ENCODE data around the gene TRIM71. TPM values are rescaled to one million over a fixed set of nuclear protein-coding genes. Genes with fewer than 3 reads are reported as not detected.
"Not testable (repeated sequence)": the region's sequence is repeated elsewhere in the genome, so short reads cannot be mapped to it uniquely, and the experiment has no call there.

TRIM71 gene
- total RNA-seq, 2 experiments from 2014 or later, result 0.18 to 0.22 TPM

- ChIA-PET CTCF (no interaction called here), POLR2A (no interaction called here)
- DNase-seq, result no peak
- TF ChIP-seq CTCF (IDR thresholded peaks at IDR 0.05), result no peak
- Mint-ChIP-seq H3K4me3 (no peak overlapping the region), H3K4me1 (ENCODE audit: low read depth) (no peaks in the 10 kb centered on the region), H3K9me3 (peaks cover 8% of the 10 kb centered on the region), H3K27me3 (peaks cover 1% of the 10 kb centered on the region), H3K27ac (no peak overlapping the region), H3K36me3 (ENCODE audit: low read depth) (no peaks in the 10 kb centered on the region)
- intact Hi-C loops (cut with micrococcal nuclease), result no loop called here
- no peak for ATAC-seq
Observed at GRCh38 chr3:32913790-32914446, 96.1 kb downstream of the TRIM71 start.

GRCh38 chr3:32919920-32920319 is 102.1 kb downstream of the TRIM71 start:
- no peaks in the 10 kb centered on the region for H3K36me3 Mint-ChIP-seq (ENCODE audit: low read depth)
- no peak for TF ChIP-seq CTCF (IDR thresholded peaks at IDR 0.05)
- H3K4me3 Mint-ChIP-seq, result no peak overlapping the region
- peaks cover 1% of the 10 kb centered on the region for H3K27me3 Mint-ChIP-seq
- DNase-seq, result no peak
- H3K9me3 Mint-ChIP-seq, result peaks cover 8% of the 10 kb centered on the region
- H3K4me1 Mint-ChIP-seq (ENCODE audit: low read depth), result no peaks in the 10 kb centered on the region
- ChIA-PET CTCF (no interaction called here), POLR2A (no interaction called here)
- intact Hi-C loops (cut with micrococcal nuclease), result no loop called here
- no peak overlapping the region for H3K27ac Mint-ChIP-seq
- ATAC-seq, result no peak

- TF ChIP-seq CTCF (IDR thresholded peaks at IDR 0.05), result no peak
- CTCF ChIA-PET, result interaction anchor here (1.2 kb wide), 1 partner anchor 25 kb away, joined by 3 read pairs; no protein-coding TSS in a partner anchor
- POLR2A ChIA-PET, result no interaction called here
- Mint-ChIP-seq H3K4me3 (no peak overlapping the region), H3K4me1 (ENCODE audit: low read depth) (no peaks in the 10 kb centered on the region), H3K36me3 (ENCODE audit: low read depth) (no peaks in the 10 kb centered on the region), H3K27me3 (peaks cover 1% of the 10 kb centered on the region), H3K27ac (no peak overlapping the region), H3K9me3 (peaks cover 3% of the 10 kb centered on the region)
- intact Hi-C loops (cut with micrococcal nuclease), result no loop called here
- DNase-seq, result no peak
- no peak for ATAC-seq
Observed at GRCh38 chr3:32922078-32922477, 104.3 kb downstream of the TRIM71 start.

GRCh38 chr3:32930161-32930560 is 112.4 kb downstream of the TRIM71 start:
- Mint-ChIP-seq H3K27me3 (peaks cover 6% of the 10 kb centered on the region), H3K4me3 (no peak overlapping the region), H3K36me3 (ENCODE audit: low read depth) (no peaks in the 10 kb centered on the region), H3K4me1 (ENCODE audit: low read depth) (no peaks in the 10 kb centered on the region), H3K9me3 (no peaks in the 10 kb centered on the region), H3K27ac (no peak overlapping the region)
- DNase-seq, result no peak
- CTCF ChIA-PET, result interaction anchor here (1.0 kb wide), 1 partner anchor 133 kb away, joined by 3 read pairs; no protein-coding TSS in a partner anchor
- ATAC-seq, result no peak
- intact Hi-C loops (cut with micrococcal nuclease), result no loop called here
- TF ChIP-seq CTCF (IDR thresholded peaks at IDR 0.05), result no peak
- POLR2A ChIA-PET, result no interaction called here

- intact Hi-C loops (cut with micrococcal nuclease); H3K9me3 Mint-ChIP-seq: not testable (repeated sequence)
- CTCF ChIA-PET, result interaction anchor here (1.0 to 1.1 kb wide), 2 partner anchors 134 to 362 kb away, joined by 3 read pairs; no protein-coding TSS in a partner anchor
Observed at GRCh38 chr3:32931273-32931672, 113.5 kb downstream of the TRIM71 start.

More at GRCh38 chr3:32931273-32931672, 113.5 kb downstream of the TRIM71 start:
- H3K27me3 Mint-ChIP-seq; H3K36me3 Mint-ChIP-seq (ENCODE audit: low read depth); DNase-seq; ATAC-seq; H3K4me1 Mint-ChIP-seq (ENCODE audit: low read depth); H3K27ac Mint-ChIP-seq; H3K4me3 Mint-ChIP-seq; POLR2A ChIA-PET: not testable (repeated sequence)

Data from activated CD8-positive, alpha-beta T cell treated with anti-CD3 and anti-CD28 coated beads for 36 hours (primary cell).